Omental fat pad (tissue), 4 donors: ENCODE measurements around the gene SUZ12. TPM values are rescaled to one million over a fixed set of nuclear protein-coding genes. Genes with fewer than 3 reads are reported as not detected.

Experiments
- small RNA-seq: library from RNA; depleted of rRNA; stranded (forward); fragments of <200 nt; gene quantifications from one replicate; pipeline ENCODE3, GENCODE V24; 2016
- total RNA-seq, 4 donors: library from RNA; depleted of rRNA; stranded (reverse); fragments of >200 nt; gene quantifications; one replicate each; pipeline ENCODE4 v1.1.0, GENCODE V29; 2016

The SUZ12 gene
- total RNA-seq, 4 donors from 2014 or later: 14.6 to 21.8 (median 17.5) TPM

Small RNA genes within 50 kb of the gene (small RNA-seq; reads per million reads assigned to genes)
- gene AC090616.4 (not detected), gene RNA5SP437 (not detected)

Other genes with a start within 250 kb of the SUZ12 start
- 10 to 100 TPM; 39.2 to 76.1 (median 61.8) TPM for gene COPRS, start 77.8 kb upstream of the SUZ12 start, total RNA-seq
- 10 to 100 TPM; 22.5 to 56.1 (median 31.9) TPM for gene UTP6, start 35.3 kb upstream of the SUZ12 start, total RNA-seq
- 10 to 100 TPM in 3 of 4 donors, 1 to 10 TPM in 1; 7.6 to 29.3 (median 14.7) TPM for gene LRRC37B, start 70.4 kb downstream of the SUZ12 start, total RNA-seq
- gene RHOT1, start 205.5 kb downstream of the SUZ12 start, total RNA-seq: 10 to 100 TPM; 32.1 to 55.7 (median 42.6) TPM